HS-5 (cell line): Measurements from ENCODE around the gene HOXB1.

ENCODE experiments used
- DNase-seq: peaks from one replicate; pipeline ENCODE4 v3.0.0-alpha.2; 2012; ENCODE audit warnings: low read depth

The HOXB1 gene

GRCh38 chr17:48554412-48555257 is 23.8 kb upstream of the HOXB1 start:
- no peak for DNase-seq

DNA sequence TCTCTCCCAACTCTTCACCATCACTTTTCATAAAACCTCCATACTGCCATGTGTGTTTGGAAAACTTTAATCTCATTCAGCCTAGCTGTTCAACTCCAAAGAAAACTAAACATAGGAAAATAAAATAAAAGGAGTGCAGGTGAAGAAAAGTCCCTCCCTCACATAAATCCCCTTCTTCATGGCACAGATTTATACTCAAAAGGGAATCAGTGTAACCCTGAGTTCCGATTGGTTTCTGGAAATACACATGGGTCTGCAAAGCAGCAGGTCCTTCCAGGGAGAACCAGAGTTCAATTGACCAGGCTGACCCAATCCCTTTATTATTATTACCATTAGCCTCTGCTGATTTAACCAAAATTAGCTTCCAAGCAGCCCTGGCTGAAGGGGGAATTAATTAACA is 23.0 kb upstream of the HOXB1 start:
- DNase-seq: no peak

DNA sequence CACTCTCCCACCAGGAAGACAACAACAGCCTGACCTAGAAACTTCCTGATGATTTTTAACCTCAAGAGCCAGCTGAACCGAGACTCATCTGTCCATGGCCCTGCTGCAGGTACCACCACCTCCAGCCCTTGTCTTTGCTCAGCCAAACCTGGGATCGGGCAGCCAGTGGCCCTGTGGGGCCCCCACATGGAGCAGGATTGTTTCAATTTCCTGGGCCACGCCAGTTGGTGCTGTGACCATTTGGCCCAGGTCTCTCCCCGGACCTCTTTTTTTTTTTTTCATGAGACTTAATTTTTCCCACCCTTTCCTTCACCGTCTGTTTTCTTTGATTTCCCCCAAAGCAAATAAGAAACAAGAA is 22.4 kb upstream of the HOXB1 start:
- DNase-seq: no peak

DNA sequence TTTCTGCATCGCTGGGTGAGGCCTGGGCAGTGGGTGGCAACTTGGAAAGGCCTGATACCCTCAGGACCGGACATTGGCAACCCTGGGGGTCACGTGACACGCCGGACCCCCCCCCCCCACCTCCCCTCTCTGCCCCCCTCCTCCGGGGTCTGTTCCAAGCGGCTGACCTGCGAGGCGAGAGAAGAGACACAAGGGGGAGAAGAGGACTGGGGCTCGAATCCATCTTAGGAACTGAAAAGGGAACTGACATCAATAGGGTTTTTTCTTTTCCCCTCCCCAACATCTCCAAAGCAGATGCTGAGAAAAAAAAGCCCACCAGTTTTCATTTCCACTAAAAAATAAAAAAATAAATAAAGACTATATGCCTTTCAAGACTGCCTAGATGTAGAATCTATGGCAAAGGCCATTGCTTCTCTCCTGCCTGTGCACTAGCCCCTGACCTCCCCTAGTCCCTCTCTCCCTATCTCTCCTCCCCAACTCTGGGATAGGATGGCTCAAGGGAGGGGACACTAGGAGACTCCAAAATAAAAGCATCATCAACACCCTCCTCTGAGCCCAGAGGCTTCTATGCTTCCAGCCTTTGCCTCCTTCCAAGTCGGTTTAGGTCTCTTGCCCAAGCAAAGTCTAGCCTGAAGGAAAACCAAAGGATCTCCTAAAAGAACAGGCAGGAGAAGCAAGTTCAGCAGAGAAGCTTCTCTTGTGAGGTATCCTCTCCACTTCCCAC is 21.8 kb upstream of the HOXB1 start:
- no peak for DNase-seq

GRCh38 chr17:48551596-48552465 is 21.0 kb upstream of the HOXB1 start:
- no peak for DNase-seq

DNA sequence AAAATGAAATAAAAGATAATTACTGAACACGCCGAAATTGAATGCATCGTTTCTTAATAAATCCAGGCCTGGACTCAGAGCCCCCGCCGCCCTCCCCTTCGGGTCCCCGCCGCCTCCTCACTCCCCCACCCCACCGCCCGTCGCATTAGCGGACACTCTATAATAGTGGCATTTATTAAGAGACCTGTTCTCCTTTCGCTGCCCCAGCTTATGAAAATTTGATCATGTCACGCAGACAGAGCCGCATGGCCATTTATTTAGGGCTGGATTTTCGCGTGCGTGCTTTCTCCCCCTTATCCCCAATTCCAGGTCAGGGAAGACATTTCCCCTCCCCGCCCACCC is 20.4 kb upstream of the HOXB1 start:
- DNase-seq: no peak

DNA sequence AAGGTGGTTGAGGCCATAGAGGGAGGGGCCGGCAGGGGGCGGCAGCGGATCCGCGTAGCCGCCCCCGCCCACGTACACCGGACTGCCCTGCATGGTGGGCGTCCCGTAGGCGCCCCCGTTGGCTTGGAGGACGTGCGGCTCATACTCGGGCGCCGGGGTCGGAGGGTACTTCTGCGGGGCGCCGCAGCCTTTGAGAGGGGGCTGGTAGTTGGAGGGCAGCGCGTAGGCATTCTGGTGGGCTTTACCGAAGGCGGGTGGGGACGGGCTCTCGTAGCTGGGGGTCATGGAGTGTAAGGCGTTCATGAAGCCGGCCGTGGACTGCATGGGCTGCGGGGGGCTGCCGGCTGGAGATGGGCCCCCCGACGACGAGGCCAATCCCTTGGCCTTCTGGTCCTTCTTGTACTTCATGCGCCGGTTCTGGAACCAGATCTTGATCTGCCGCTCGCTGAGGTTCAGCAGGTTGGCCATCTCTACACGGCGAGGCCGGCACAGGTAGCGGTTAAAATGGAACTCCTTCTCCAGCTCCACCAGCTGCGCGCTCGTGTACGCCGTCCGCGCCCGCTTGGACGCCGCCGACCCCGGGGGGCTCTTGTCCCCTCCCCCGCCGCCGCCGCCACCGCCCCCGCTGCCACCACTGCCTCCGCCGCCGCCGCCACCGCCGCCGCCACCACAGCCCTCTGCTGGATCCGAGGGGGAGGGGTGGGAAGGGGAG is 19.8 kb upstream of the HOXB1 start:
- DNase-seq: no peak

DNA sequence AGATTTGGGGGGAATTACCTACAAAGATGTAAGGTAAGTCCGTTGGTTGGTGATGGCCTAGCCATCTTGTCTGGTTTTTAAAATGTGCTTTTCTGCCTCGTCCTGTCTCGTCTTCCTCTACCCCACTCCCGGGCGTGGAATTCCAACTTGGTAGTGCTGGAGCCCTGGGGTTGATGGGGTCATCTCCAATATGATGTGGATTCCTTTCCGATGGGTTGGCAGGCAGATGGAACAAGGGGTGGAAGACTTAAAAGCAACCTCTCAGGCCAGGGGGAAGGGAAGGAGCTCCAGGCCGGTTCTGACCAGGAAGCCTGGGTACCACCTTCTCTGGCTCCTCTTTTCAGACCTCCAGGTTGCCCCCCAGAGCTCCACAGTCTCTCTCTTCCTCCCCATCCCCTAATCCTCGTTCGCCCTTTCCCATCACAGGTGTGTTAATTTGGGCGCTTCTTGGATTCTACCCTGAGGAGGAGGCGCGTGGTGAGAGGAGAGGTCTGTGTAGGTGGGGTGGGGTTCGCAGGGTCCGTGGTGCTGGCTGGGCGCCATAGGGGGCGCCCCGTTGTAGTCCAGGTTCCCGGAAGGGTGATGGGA is 19.2 kb upstream of the HOXB1 start:
- no peak for DNase-seq

DNA sequence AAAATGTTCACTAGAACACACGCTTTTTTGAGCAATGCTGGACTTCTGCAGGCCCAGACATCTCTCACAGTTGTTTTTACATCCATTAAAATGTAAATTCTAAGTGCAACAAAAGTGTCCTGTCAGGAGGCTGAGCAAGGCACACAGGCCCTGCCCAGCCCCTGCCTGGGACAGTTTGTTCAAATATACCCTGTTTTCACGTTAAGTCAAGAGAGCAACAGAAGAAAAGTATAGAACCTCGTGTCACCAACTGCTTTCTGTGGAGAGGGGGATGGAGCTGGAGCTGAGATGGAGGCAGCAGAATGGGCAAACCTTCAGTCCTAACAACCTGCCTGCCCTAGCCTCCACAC is 18.4 kb upstream of the HOXB1 start:
- DNase-seq: no peak

DNA sequence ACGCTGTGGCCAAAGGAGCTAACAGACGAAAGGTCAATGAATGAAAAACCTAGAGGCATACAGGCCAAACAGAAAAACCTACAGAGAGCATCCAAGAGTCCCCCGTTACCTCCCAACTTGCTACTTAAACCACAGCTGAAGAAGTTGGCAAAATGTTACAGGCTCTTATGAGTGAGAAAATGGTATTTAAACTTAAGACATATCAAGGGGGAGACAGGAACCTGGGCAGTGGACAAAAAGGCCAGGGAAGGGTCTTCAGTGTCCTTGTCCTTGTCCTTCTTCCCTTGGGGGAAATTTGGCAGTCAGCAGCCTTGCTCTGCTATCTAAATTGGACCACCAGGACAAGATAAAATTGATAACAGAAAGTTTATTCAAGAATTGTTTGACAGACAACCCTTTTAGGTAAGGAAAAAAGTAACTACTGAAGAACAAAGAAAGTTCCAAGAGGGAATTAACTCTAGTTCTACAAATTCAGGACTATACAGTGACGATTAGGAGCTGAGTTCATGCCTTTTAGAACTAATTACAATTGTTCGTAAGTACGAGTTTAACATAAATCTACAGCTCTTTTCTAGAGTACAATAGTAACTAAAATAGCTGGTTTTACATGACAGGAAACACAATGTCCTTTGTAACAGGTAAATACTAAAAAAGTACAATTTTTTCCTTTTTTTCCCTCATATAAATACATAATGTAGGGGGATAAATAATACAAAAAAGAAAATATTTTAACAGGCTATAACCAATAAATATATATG is 17.9 kb upstream of the HOXB1 start:
- DNase-seq: no peak

- no peak for DNase-seq
These were observed 17.2 kb upstream of the HOXB1 start for GRCh38 chr17:48547808-48548522.

DNA sequence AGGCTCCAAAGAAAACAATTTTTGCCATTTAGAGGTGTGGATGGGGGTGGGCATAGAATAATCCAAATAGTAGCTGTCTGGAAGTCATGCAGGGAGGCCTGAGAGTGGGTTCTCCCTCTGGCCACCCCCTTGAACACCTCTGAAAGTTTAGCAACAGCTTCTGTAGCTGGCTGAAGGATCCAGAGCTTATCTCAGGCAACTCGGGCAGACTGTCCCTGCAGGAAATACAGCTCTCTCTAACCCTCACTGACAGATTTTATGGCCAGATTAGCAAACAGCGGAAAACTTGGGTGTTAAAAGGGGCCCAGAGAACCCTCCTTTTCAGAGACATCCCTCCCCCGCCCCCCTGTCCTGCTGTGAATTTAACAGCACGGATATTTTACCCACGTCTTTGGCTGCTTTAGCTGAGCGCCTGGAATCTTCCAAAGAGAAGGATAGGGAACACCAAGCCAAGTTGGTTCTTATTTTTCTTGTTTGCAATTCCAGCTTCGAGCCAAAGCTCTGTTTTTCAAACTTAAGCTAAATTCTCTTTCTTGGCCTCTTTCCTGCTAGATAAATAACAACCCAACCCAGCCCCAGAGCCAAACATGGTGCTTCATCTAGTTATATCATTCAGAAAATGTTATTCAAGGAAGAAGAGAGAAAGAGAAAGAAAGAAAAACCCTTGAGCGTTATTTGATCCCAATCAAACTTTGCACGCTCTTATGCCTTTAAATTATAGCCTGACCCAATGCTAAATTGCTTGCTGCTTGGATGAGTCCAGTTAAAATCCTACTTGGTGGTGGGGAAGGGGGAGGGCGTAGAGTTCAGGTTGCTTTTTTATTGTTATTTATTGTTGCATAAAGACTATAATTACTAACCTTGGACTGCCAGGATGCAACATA is 16.4 kb upstream of the HOXB1 start:
- DNase-seq: no peak

GRCh38 chr17:48546137-48546923 is 15.5 kb upstream of the HOXB1 start:
- DNase-seq: no peak

DNA sequence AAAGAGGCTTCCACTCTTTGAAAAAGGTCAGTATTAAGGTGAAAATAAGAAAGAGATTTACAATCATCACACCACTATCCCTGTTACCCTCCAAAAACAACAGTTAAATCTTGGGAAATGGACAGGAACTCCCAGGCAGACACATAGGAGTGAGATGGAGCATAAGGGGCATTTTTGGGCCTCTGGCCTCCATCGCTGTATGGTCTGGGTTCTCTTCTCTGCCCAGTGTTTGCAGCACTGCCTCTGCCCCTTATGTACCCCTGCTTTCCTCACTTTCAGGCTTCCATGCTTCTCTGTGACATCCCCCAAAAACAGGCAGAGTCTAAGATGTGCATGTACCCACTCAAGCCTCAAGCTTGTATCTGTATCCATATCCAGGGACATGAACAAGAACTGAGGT is 14.7 kb upstream of the HOXB1 start:
- no peak for DNase-seq

GRCh38 chr17:48545022-48545375 is 14.2 kb upstream of the HOXB1 start, which contains the start of gene HOXB2:
Gene HOXB2 (minus strand): TSS chr17:48545109. CDS start chr17:48544911, 198 bp downstream.
- no peak for DNase-seq

- no peak for DNase-seq
These were observed 13.7 kb upstream of the HOXB1 start for GRCh38 chr17:48544349-48545021.

- DNase-seq: no peak
These were observed 13.1 kb upstream of the HOXB1 start for GRCh38 chr17:48543854-48544348.
